IPS DF 6.9 (cell line): ENCODE results near the gene CCDC144A.
"Not testable (repeated sequence)": the region's sequence is repeated elsewhere in the genome, so short reads cannot be mapped to it uniquely, and the experiment has no call there.

Experiments used
- DNase-seq: peaks from one replicate; pipeline ENCODE4 v3.0.0-alpha.2; 2013; ENCODE audit warnings: low read depth, low spot score
- H3K27ac ChIP-seq: one replicate; pipeline ENCODE4 v1.5.1; 2013; ENCODE audit warnings: low read length, control low read depth
- H3K27me3 ChIP-seq: 2 replicates; pipeline ENCODE4 v1.6.1; 2013; ENCODE audit warnings: mild to moderate bottlenecking, low read length; ENCODE audit not compliant: control insufficient read depth, insufficient read depth
- H3K36me3 ChIP-seq: 2 replicates; pipeline ENCODE4 v1.6.1; 2013; ENCODE audit warnings: low read length; ENCODE audit not compliant: control insufficient read depth, insufficient read depth
- H3K4me1 ChIP-seq: 2 replicates; pipeline ENCODE4 v1.6.1; 2013; ENCODE audit warnings: low read length; ENCODE audit not compliant: control insufficient read depth, insufficient read depth
- H3K4me3 ChIP-seq: 2 replicates; pipeline ENCODE4 v1.5.1; 2013; ENCODE audit warnings: mild to moderate bottlenecking, low read length
- H3K9me3 ChIP-seq: 2 replicates; pipeline ENCODE4 v1.6.1; 2013; ENCODE audit warnings: low read length, inconsistent platforms; ENCODE audit not compliant: control insufficient read depth, insufficient read depth
- WGBS: extraction: QIAGEN DNeasy Blood & Tissue Kit; methylation state at CpG from one replicate; pipeline ENCODE4 v1.1.7; 2013; ENCODE audit warnings: mixed read lengths, missing lambda C conversion rate; ENCODE audit not compliant: insufficient read length, insufficient coverage; 5-methylcytosine and 5-hydroxymethylcytosine counted together

The CCDC144A gene, protein sequence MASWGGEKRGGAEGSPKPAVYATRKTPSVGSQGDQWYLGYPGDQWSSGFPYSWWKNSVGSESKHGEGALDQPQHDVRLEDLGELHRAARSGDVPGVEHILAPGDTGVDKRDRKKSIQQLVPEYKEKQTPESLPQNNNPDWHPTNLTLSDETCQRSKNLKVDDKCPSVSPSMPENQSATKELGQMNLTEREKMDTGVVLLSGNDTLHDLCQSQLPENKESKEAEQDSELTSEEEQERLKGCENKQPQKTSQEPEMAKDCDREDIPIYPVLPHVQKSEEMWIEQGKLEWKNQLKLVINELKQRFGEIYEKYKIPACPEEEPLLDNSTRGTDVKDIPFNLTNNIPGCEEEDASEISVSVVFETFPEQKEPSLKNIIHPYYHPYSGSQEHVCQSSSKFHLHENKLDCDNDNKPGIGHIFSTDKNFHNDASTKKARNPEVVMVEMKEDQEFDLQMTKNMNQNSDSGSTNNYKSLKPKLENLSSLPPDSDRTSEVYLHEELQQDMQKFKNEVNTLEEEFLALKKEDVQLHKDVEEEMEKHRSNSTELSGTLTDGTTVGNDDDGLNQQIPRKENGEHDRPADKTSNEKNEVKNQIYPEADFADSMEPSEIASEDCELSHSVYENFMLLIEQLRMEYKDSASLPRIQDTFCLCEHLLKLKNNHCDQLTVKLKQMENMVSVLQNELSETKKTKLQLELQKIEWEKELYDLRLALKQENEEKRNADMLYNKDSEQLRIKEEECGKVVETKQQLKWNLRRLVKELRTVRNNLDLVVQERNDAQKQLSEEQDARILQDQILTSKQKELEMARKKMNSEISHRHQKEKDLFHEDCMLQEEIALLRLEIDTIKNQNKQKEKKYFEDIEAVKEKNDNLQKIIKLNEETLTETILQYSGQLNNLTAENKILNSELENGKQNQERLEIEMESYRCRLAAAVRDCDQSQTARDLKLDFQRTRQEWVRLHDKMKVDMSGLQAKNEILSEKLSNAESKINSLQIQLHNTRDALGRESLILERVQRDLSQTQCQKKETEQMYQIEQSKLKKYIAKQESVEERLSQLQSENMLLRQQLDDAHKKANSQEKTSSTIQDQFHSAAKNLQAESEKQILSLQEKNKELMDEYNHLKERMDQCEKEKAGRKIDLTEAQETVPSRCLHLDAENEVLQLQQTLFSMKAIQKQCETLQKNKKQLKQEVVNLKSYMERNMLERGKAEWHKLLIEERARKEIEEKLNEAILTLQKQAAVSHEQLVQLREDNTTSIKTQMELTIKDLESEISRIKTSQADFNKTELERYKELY (N-terminal part only)

DNA sequence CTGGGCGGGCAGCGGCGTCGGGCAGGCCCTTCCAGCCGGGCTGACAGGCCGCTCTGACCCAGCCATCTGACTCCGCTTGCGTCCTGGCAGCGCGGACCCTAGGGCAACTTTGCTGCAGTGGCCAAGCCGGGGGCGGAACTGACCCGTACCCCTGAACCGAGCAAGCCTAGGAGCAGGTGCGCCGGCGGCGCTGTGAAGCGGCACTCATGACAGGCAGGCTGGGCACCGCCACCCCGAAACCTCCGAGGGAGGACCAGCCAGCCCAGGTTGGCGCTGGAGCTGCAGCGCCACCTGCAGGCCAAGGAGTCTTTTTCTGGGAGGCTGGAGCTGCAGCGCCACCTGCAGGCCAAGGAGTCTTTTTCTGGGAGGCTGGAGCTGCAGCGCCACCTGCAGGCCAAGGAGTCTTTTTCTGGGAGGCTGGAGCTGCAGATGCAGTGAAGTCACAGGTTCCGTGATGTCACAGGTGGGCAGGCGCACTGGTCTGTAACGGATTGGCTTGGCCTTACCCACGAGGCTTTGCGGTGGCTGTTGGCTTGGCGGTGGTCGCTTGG, at the start of gene CCDC144A:
Gene CCDC144A (plus strand): TSS at position 511 of the 551 bp plus-strand sequence. CDS start 160 bp downstream, outside the sequence.
- not testable (repeated sequence) for H3K27ac ChIP-seq, H3K4me1 ChIP-seq, H3K4me3 ChIP-seq, DNase-seq, H3K36me3 ChIP-seq, H3K9me3 ChIP-seq, H3K27me3 ChIP-seq
- no CpG with 5 or more reads among the region's 33 CpGs for WGBS

DNA sequence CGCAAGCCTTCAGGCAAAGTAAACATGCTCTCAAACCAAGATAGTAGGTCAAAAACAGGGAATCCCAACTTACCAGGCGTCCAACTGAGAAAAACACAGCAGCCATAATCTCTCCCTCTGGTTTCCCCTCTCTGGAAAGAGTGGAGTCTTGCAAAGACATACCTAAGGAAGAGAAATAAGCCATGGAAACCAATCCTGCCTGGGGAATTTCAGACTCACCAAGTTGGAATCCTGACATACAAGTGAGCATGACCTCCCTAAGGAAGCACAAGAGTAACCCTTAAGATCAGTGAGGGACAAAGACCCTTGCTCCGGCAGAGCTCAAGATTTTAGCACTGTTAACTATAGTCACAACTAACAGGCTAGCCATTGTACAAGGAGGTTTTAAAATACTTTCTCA, 40.5 kb upstream of the CCDC144A start:
- WGBS: no CpG with 5 or more reads among the region's 3 CpGs
- H3K27me3 ChIP-seq: no peaks in the 10 kb centered on the region
- no peaks in the 10 kb centered on the region for H3K4me1 ChIP-seq
- DNase-seq: no peak
- no peak overlapping the region for H3K4me3 ChIP-seq
- no peaks in the 10 kb centered on the region for H3K9me3 ChIP-seq
- H3K36me3 ChIP-seq: no peaks in the 10 kb centered on the region
- no peak overlapping the region for H3K27ac ChIP-seq

DNA sequence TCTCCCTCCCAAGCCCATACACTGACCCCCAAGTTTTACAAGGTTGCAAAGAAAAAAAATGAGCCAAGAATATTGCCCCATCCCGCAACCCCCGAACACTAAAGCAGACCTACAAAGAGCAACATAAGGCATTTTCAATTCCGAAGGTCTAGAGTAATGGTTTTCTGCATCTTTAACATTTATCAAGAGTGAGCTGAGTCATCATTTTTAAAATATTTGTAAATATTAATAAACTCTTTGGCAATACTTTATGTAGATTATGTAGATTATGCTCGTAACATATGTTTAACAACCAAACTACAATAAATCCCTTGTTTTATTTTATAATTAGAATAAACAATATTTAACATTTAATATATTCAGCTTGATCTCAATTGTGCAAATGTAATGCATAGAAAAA, 37.8 kb upstream of the CCDC144A start:
- H3K4me3 ChIP-seq: no peak overlapping the region

DNA sequence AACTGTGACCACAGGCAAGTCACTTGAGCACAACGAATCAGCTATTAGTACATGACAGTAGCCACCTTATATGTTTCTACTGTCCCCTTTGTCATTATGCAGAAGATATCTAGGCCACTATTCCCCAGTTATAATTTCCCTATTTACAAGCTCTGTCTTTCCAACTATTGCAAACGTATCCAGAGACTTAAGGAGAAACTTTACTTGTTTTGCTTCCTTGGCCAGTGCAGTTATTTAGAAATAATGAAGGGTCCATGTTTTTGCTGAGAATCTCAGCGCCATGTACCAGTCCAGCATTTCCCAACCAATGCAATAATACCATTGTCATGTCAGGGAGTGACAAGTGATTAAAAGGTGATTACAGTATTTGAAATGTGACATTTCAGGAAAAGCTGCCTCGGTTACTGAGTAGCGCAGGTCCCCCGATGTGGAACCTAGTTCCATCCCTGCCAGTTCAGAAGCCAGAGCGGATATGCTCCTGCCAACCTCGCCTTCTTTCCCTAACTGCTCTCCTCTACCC, 37.1 kb upstream of the CCDC144A start:
- Histone ChIP-seq H3K9me3 (no peaks in the 10 kb centered on the region), H3K27me3 (no peaks in the 10 kb centered on the region), H3K4me3 (peak overlapping the region; percentile 59), H3K4me1 (no peaks in the 10 kb centered on the region), H3K36me3 (no peaks in the 10 kb centered on the region), H3K27ac (no peak overlapping the region)
- no CpG with 5 or more reads among the region's 8 CpGs for WGBS
- no peak for DNase-seq

More for the DNA sequence above, 37.8 kb upstream of the CCDC144A start:
- H3K36me3 ChIP-seq: no peaks in the 10 kb centered on the region
- no peaks in the 10 kb centered on the region for H3K4me1 ChIP-seq
- H3K27ac ChIP-seq: no peak overlapping the region
- H3K9me3 ChIP-seq: no peaks in the 10 kb centered on the region
- no peaks in the 10 kb centered on the region for H3K27me3 ChIP-seq
- WGBS: no CpG with 5 or more reads among the region's 4 CpGs
- no peak for DNase-seq

DNA sequence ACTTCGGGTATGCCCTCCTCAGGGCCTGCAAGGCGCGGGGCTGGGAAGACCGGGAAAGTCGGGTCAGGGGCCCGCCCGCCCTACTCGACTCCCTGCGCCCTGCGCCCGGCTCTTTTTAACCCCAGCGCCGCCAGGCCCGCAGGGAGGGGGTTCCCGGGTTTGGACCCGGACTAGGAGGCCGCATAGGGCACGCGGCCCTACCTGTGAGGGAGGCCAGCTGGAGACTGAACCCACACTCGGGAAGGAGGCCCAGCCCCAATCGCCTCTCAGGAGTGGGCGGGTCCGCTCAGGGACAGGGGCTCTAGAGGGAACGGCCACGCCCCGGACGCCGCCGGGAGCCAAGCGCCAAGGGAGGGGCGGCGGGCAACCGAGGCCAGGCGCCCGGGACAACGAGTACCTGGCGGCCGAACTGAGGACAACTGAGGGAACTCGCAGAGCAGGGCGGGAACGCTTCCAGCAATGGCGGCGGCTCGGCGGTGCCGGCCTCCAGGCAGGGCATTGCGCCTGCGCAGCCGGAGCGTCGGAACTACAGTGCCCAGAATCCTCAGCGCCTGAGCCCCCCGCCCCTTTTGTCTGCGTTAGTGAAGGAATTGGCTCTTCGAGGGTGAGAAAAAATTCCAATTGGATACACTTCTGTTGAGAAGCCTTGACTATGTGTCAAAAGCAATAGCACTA, 36.5 kb upstream of the CCDC144A start, which contains the start of gene ZNF624:
Gene ZNF624 (minus strand): TSS at position 484 of the 675 bp plus-strand sequence.
- no peak within 1 kb of the TSS for H3K27ac ChIP-seq
- peak; percentile 91 for DNase-seq
- no CpG with 5 or more reads among the region's 55 CpGs for WGBS

DNA sequence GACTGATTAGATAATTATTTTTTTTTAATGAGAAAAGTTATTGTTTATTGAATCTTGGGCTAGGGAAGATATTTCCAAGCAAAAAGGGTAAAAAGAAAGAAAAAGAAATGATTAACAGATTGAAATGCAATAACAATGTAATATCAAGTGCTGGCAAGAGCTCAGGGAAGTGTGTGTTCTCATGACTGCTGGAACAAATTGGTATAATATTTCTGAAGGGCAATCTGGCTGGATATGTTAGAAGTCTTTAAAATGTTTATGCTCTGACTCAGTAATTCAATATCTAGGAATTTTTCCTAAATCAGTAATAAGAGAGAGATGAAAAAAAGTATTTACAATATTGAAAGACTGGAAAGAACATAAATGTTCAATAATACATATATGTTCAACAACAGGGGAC, 28.8 kb upstream of the CCDC144A start:
- no peaks in the 10 kb centered on the region for H3K27me3 ChIP-seq
- no peaks in the 10 kb centered on the region for H3K9me3 ChIP-seq
- H3K36me3 ChIP-seq: no peaks in the 10 kb centered on the region
- no peak overlapping the region for H3K27ac ChIP-seq
- no peak for DNase-seq
- H3K4me1 ChIP-seq: no peaks in the 10 kb centered on the region
- H3K4me3 ChIP-seq: no peak overlapping the region

More for the DNA sequence above, 36.5 kb upstream of the CCDC144A start, which contains the start of gene ZNF624:
- no peaks in the 10 kb centered on the region for H3K27me3 ChIP-seq
- no peaks in the 10 kb centered on the region for H3K36me3 ChIP-seq
- no peaks in the 10 kb centered on the region for H3K4me1 ChIP-seq
- H3K9me3 ChIP-seq: no peaks in the 10 kb centered on the region
- peak within 1 kb of the TSS; percentile 59 for H3K4me3 ChIP-seq

DNA sequence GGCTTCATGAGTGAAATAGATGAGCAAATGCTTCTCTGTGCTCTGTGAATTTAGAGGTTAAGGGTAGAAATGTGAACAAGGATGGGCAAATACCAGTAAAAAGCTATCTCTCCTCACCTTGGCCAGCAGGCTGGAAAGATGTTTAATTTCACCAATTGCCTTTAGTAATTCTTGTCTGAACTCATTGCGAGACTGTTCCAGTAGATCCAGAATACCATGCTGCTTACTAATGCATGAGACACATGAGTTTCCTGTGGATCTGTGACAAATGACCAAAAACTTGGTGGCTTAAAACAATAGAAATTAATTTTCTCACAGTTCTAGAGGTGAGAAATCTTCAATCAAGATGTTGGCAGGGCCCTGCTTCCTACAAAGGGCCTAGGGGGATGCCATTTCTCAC, 27.1 kb upstream of the CCDC144A start:
- no peak for DNase-seq
- WGBS: no CpG with 5 or more reads among the region's 1 CpG
- Histone ChIP-seq H3K36me3 (no peaks in the 10 kb centered on the region), H3K27me3 (no peaks in the 10 kb centered on the region), H3K4me3 (no peak overlapping the region), H3K27ac (no peak overlapping the region), H3K4me1 (no peaks in the 10 kb centered on the region), H3K9me3 (no peaks in the 10 kb centered on the region)

DNA sequence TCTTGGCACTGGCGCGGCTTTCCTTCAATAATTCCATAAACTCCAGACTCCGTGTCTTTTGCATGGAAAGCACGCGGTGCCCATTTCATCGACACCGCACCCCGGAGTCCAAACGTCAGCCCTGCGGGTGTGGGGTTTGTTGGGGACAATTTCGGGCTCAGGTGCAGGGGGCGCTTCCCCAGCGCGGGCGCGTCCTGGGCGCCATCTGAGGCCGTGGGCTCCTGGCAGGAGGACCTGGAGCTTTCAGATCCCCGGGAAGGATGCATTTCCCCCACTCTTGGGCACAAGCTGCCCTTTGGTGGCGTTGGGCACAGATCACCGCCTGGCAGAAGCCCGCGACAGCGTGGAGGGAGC, 23.5 kb upstream of the CCDC144A start:
- H3K27ac ChIP-seq, H3K27me3 ChIP-seq, H3K36me3 ChIP-seq, DNase-seq, H3K4me1 ChIP-seq, H3K9me3 ChIP-seq: not testable (repeated sequence)
- H3K4me3 ChIP-seq: peak overlapping the region; percentile 44; the same call in 1 of the 2 replicates
- no CpG with 5 or more reads among the region's 24 CpGs for WGBS

DNA sequence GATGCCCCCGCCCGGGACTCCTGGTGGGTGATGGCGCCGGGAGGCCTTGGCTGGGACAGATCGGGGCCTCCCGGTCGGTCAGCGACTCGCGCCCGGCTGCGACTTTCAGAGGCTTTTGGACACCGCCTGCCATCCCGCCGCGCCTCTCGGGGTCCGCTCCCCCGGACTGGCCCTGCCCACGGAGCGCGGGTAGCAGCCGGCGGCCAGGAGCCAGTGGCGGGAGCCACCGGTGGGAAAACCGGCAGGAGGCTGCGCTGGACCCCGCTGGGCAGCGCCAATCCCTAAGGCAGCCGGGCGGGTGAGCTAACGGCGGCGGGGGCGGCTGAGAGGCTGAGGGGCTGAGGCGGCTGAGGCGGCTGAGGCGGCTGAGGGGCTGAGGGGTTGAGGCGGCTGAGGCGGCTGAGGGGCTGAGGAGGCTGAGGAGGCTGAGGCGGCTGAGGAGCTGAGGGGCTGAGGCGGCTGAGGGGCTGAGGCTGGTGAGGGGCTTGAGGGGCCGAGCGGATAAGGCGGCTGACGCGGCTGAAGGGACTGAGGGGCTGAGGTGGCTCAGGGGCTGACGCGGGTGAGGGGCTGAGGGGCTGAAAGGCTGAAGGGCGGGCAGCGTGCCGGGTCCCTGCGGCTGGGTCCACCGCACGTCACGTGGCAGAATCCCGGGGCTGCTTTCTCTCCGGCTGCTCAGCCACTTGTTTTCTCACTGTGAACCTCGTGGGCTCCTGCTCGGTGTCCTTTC, 23.0 kb upstream of the CCDC144A start:
- not testable (repeated sequence) for DNase-seq, H3K27me3 ChIP-seq, H3K4me1 ChIP-seq, H3K27ac ChIP-seq, H3K36me3 ChIP-seq, H3K9me3 ChIP-seq
- WGBS: no CpG with 5 or more reads among the region's 61 CpGs
- peak overlapping the region; percentile 44; the same call in 1 of the 2 replicates for H3K4me3 ChIP-seq
